HEK293 (cell line): Measurements from ENCODE around the gene RAB42.
"Not testable (repeated sequence)": the region's sequence is repeated elsewhere in the genome, so short reads cannot be mapped to it uniquely, and the experiment has no call there.

Source experiments
- CTCF ChIP-seq: fragments of 450-650 bp; formaldehyde crosslinking; IDR thresholded peaks from 2 replicates; pipeline ENCODE4 v1.5.1; 2016; ENCODE audit warnings: missing biosample characterization, missing genetic modification characterization
- KLF16 ChIP-seq: fragments of 450-650 bp; formaldehyde crosslinking; IDR thresholded peaks from 2 replicates; pipeline ENCODE4 v1.5.1; 2017; ENCODE audit warnings: missing biosample characterization, missing genetic modification characterization
- ZEB2 ChIP-seq: fragments of 450-650 bp; formaldehyde crosslinking; IDR thresholded peaks from 2 replicates; pipeline ENCODE4 v1.5.1; 2016; ENCODE audit warnings: missing biosample characterization, missing genetic modification characterization
- ZFP37 ChIP-seq: fragments of 450-650 bp; formaldehyde crosslinking; IDR thresholded peaks from 2 replicates; pipeline ENCODE4 v1.5.1; 2016; ENCODE audit warnings: missing biosample characterization, missing genetic modification characterization
- ZNF223 ChIP-seq: fragments of 450-650 bp; formaldehyde crosslinking; IDR thresholded peaks from 2 replicates; pipeline ENCODE4 v1.5.1; 2016; ENCODE audit warnings: missing biosample characterization, missing genetic modification characterization
- ZNF23 ChIP-seq: fragments of 450-650 bp; formaldehyde crosslinking; IDR thresholded peaks from 2 replicates; pipeline ENCODE4 v1.5.1; 2016; ENCODE audit warnings: missing biosample characterization, missing genetic modification characterization, borderline replicate concordance
- ZNF391 ChIP-seq: fragments of 450-650 bp; formaldehyde crosslinking; IDR thresholded peaks from 2 replicates; pipeline ENCODE4 v1.5.1; 2016; ENCODE audit warnings: low read depth, missing biosample characterization, missing genetic modification characterization, borderline replicate concordance
- ZNF623 ChIP-seq: fragments of 450-650 bp; formaldehyde crosslinking; IDR thresholded peaks from 2 replicates; pipeline ENCODE4 v1.5.1; 2016; ENCODE audit warnings: missing biosample characterization, missing genetic modification characterization

DNA sequence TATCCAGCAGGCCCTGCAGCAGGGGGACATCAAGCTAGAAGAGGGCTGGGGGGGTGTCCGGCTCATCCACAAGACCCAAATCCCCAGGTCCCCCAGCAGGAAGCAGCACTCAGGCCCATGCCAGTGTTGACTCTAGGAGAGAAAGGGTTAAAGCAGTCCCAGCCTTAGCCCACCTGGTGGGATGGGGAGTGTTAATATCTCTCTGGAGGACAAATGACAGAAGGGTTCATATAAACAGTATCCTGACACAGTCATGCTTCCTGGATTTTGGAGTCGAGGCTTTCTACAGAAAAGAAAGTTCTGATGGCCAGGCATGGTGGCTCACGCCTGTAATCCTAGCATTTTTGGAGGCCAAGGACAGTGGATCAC, 1.9 kb downstream of the RAB42 start:
- not testable (repeated sequence) for TF ChIP-seq ZFP37 (tag by site-specific recombination); ZNF23 (tag by site-specific recombination); CTCF (tag by site-specific recombination); KLF16 (tag by site-specific recombination); ZNF623; ZEB2; ZNF223 (tag by site-specific recombination); ZNF391 (tag by site-specific recombination)
